Chondrocyte (in vitro differentiated cells): Measurements from ENCODE around the gene AGK. TPM values are rescaled to one million over a fixed set of nuclear protein-coding genes. Genes with fewer than 3 reads are reported as not detected.

Experiments used
- DNase-seq: peaks from one replicate; pipeline ENCODE4 v3.0.0; 2021; ENCODE audit warnings: mixed read lengths, low spot score
- H3K27ac Mint-ChIP-seq: one replicate; pipeline ENCODE4 v1.8.0; 2021; ENCODE audit warnings: mild to moderate bottlenecking, moderate library complexity, mixed read lengths; ENCODE audit not compliant: unreplicated experiment
- H3K27me3 Mint-ChIP-seq: 2 replicates; pipeline ENCODE4 v1.8.0; 2021; ENCODE audit warnings: low read depth, mixed read lengths
- H3K36me3 Mint-ChIP-seq: 2 replicates; pipeline ENCODE4 v1.8.0; 2021; ENCODE audit warnings: low read depth, mixed read lengths
- H3K4me1 Mint-ChIP-seq: 2 replicates; pipeline ENCODE4 v1.8.0; 2021; ENCODE audit warnings: low read depth, mild to moderate bottlenecking, mixed read lengths
- H3K4me3 Mint-ChIP-seq: one replicate; pipeline ENCODE4 v1.8.0; 2021; ENCODE audit warnings: mild to moderate bottlenecking, moderate library complexity, mixed read lengths; ENCODE audit not compliant: unreplicated experiment
- H3K9me3 Mint-ChIP-seq: 2 replicates; pipeline ENCODE4 v1.8.0; 2021; ENCODE audit warnings: low read depth, mixed read lengths
- CTCF ChIP-seq: fragments of 200-600 bp; sonication (generic); IDR thresholded peaks from 2 replicates; pipeline ENCODE4 v1.5.0; 2021; ENCODE audit warnings: antibody characterized with exemption, mild to moderate bottlenecking, moderate library complexity
- total RNA-seq: library from RNA; stranded (reverse); gene quantifications from 3 replicates; pipeline ENCODE4 v1.2.1, GENCODE V29; 2021

AGK gene
- total RNA-seq, 1 donor from 2014 or later, result 22.1 TPM

GRCh38 chr7:141704112-141704511, 152.9 kb downstream of the AGK start:
- no peaks in the 10 kb centered on the region for H3K27me3 Mint-ChIP-seq
- TF ChIP-seq CTCF, result no peak
- no peaks in the 10 kb centered on the region for H3K9me3 Mint-ChIP-seq
- DNase-seq, result no peak
- peaks cover 31% of the 10 kb centered on the region for H3K4me1 Mint-ChIP-seq
- H3K4me3 Mint-ChIP-seq, result no peak overlapping the region
- no peak overlapping the region for H3K27ac Mint-ChIP-seq
- peaks cover 2% of the 10 kb centered on the region for H3K36me3 Mint-ChIP-seq

- Mint-ChIP-seq H3K4me1 (peaks cover 29% of the 10 kb centered on the region), H3K4me3 (no peak overlapping the region), H3K27ac (peak overlapping the region; percentile 62), H3K36me3 (peaks cover 2% of the 10 kb centered on the region), H3K9me3 (no peaks in the 10 kb centered on the region), H3K27me3 (no peaks in the 10 kb centered on the region)
- TF ChIP-seq CTCF, result no peak
- no peak for DNase-seq
These were observed 153.5 kb downstream of the AGK start for GRCh38 chr7:141704741-141705140.

Other genes with a start within 250 kb of the AGK start
- gene DENND11, start 150.8 kb downstream of the AGK start, total RNA-seq, result 8.0 to 9.2 TPM (median 8.5 TPM) in 3 replicates
- not detected in 3 replicates for gene WEE2, start 156.9 kb downstream of the AGK start, total RNA-seq
- 100 to 114 TPM (median 102 TPM) in 3 replicates for gene SSBP1, start 186.9 kb downstream of the AGK start, total RNA-seq
- gene TAS2R3, start 212.7 kb downstream of the AGK start, total RNA-seq, result 0.52 to 2.9 TPM in 2 of 3 replicates, not detected in the other
- gene TAS2R4, start 225.3 kb downstream of the AGK start, total RNA-seq, result 0.28 to 1.3 TPM (median 0.35 TPM) in 3 replicates
- gene TAS2R5, start 238.8 kb downstream of the AGK start, total RNA-seq, result 0.62 to 1.5 TPM (median 0.72 TPM) in 3 replicates